ENCODE data around the gene AATK. TPM values are rescaled to one million over a fixed set of nuclear protein-coding genes. Genes with fewer than 3 reads are reported as not detected.

AATK gene
- total RNA-seq, 2 donors from 2014 or later, result 3.3 to 4.6 TPM

DNA sequence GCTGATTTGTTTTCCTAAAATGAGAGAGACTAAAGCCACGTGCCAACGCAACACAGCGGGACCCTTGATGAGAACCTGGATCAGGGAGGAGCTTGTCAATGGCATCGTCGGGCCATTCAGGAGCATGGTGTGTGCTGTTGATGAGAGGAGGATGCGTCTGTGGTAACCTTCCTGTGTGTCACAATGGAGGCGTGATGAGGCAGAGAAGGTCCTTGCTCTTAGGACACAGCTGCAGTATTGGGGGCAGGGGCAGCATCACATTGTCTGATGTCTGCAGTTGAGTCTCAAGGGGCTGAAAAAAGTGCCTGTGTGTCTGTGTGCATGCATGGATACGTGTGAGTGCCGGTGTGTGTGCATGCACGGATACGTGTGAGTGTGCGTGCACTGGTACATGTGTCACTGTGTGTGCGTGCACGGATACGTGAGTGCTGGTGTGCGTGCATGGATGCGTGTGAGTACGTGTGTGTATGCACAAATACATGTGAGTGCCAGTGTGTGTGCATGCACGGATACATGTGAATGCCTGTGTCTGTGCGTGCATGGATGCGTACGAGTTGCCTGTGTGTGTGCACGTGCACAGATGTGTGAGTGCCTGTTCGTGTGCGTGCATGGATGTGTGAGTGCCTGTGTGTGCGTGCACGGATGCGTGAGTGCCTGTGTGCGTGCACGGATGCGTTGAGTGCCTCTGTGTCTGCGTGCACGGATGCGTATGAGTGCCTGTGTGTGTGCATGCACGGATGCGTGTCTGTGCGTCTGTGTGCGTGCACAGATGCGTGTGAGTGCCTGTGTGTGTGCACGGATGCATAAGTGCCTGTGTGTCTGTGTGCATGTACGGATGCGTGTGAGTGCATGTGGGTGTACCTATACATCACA, 91.8 kb downstream of the AATK start:
- no peak for DNase-seq (ENCODE audit: low spot score)
- intact Hi-C loops (cut with DNase I), result no loop called here

DNA sequence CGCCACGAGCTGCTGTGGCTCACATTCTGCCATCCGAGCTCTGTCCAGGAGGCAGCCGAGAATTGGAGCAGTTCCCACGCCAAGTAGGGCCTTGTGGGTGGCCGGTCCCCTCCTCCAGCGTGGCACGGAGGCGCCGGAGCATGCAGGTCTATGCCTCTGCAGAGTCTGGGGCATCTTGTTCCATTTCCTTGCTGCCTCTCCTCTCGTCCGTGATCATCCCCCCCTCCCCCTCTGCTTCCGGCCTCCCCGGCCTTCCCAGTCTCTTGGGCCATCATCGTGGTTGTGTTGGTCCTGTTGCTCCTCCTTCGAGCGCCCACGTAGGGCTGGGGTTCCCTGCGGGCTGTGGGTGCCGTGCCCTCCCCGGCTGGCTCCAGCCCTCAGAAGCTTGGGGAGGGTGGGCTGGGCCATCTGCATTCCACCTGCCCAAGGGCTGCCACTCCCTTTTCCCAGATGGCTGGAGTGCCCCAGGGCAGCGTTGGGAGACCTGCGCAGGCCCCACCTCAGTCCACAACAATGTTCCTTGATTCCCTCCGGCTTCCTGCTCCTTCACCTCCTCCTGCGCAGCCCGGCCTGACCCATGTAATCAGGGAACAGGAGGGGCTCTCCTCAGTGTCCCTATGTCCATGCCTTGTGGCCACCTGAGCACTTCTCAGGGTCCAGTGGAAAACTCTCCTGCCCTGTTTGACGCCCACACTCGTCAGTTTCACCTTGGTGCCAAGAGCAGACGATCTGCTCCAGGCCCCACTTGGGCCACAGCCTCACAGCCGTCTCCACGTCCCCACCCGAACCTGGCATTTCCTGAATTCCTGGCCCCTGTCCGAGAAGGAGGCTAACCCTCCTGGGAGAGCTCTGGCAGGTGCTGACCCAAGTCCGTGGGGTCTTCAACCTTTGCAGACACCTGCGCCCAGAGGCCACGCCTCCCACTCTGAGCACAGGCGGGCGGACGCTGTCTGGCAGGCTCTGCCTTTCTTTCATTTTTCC, 94.0 kb downstream of the AATK start:
- intact Hi-C loops (cut with DNase I), result no loop called here
- no peak for DNase-seq (ENCODE audit: low spot score)

DNA sequence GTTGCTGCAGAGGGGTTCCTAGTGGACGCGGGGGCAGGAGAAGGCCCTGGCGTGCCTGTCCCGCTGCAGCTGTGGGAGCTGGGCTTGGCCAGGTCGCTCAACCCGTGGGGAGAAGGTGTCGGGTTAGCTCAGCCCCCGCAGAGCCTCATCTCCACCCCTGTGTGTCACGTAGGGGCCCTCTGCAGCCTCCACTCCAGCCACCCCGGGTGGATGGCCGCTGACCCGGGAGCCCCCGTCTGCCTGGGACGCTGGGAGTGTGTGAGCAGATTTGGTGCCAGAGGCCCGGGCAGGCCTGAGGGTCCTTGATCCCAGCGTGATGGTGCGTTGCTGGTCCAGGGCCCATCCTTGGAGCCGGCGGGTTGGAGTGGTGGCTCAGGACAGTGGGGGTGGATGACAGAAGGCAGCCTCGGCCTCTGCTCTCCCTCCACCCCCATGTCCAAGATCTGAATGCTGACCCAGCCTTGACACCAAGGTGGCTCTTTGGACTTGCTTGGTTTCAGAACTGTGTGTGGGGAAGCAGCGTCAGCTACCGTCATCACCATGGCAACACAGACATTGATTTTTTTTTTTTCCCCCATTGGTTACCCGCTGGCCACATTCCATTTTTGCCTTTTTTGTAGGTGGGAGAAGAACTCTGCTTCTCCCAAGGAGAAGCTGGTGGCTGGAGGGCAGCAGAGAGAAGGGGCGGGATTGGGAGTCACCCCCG, 95.3 kb downstream of the AATK start:
- no peak for DNase-seq (ENCODE audit: low spot score)
- intact Hi-C loops (cut with DNase I), result no loop called here

DNA sequence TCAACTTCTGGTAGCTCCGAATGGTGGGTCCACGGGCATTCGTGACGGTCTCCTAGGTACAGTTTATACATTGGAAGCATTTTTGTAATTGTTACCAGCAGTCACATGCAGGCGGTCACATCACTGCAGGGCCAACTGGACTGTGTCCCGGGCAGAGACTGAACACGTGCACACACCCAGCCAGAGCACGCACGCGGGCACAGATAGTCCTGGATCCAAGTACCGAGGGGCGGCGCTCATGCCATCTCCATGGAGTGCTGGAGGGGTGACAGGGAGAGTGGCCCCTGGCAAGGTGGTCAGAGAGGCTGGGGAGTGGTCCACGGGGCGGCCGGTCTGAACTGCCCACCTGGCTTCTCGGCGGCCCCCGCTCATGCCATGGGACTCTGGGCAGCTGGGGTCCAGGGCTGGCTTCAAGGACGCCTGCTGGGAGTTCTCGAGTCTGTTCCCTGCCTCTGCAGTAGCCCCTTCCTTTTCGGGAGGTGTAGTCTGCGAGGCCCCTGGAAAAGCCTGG, 96.8 kb downstream of the AATK start:
- DNase-seq (ENCODE audit: low spot score), result no peak
- intact Hi-C loops (cut with DNase I), result loop anchor here in 1 of 2 donors (5.0 kb wide), 2 partner anchors 843 to 2002 kb away; partner anchors contain the start of gene PCYT2

DNA sequence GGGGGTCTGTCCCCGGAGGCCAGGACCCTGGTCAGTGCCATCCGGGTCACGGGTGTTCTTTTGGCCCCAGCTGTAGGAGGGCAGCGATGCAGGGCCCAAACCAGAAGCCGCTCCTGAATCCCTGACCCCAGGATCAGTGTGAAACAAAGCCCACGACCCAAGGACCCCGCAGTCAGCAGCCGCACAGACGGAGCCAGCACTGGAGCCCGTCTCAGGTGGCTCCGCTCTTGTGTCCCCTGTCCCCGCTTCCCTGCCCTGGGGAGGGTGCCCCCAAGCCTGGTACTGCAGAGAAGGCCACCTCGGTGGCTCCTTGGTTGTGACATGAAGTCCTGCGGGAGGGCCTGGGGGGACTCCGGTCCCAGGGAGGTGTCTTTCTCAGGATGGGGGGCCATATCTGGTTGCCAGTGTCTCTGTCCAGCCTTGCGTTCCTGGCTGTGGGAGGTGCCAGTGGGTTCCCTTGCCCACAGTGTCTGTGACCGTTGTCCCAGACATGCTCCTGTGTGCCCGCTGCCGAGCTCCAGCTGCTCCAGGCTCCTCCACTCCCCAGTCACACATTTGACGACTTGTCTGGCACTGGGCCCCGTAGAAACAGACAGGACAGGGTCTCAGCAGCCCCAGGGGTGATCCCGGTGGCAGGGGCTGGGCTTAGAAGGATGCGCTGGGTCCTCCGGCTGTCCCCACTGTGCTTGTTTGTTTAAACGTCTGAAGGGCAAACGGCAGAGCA, 97.4 kb downstream of the AATK start:
- DNase-seq (ENCODE audit: low spot score), result no peak

DNA sequence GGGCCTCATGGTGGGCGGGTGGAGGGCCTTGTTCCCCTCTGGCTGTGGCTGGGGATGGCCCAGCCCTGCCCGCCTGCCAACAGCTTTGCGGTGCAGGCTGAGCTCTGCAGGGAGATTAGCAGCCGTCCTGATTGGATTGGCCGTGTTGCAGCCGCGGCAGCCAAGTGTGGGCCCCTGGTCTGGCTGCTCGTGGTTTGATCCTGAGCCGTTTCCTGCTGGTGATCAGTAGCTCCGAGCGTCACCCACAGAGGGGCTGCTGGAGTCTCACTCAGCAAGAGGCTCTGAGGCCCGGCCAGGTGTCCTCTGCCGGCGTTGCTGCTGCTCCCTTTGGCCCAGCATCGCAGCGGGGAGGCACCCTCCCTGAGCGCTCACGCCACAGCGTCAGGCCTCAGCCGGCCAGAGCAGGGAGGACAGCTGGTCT, 98.6 kb downstream of the AATK start:
- intact Hi-C loops (cut with DNase I), result loop anchor here in 1 of 2 donors (5.0 kb wide), 2 partner anchors 845 to 2000 kb away; partner anchors contain the start of gene PCYT2
- DNase-seq (ENCODE audit: low spot score), result no peak

More for the DNA sequence above, 97.4 kb downstream of the AATK start:
- intact Hi-C loops (cut with DNase I), result loop anchor here in 1 of 2 donors (5.0 kb wide), 2 partner anchors 844 to 2001 kb away; partner anchors contain the start of gene PCYT2

Small RNA genes lying within 50 kb of the gene (microRNA-seq; reads per million reads assigned to microRNA genes)
- 0 to 0.26 reads per million in 2 donors for gene MIR1250 (ENCODE audit: borderline microRNAs expressed in 2 of 2)
- 0 reads per million in 2 donors for gene MIR3065 (ENCODE audit: borderline microRNAs expressed in 2 of 2)
- 0 reads per million in 2 donors for gene MIR338 (ENCODE audit: borderline microRNAs expressed in 2 of 2)
- gene MIR657 (ENCODE audit: borderline microRNAs expressed in 2 of 2), result 0 reads per million in 2 donors

Other genes starting within 250 kb of the AATK start
- gene CHMP6, start 174.4 kb downstream of the AATK start, total RNA-seq, result 10 to 100 TPM; 23.7 to 25.9 TPM
- gene BAIAP2, start 131.1 kb downstream of the AATK start, total RNA-seq, result 10 to 100 TPM; 18.2 to 30.5 TPM
- not detected for gene PVALEF, start 714 bp downstream of the AATK start, total RNA-seq
- 1 to 10 TPM; 2.9 to 5.0 TPM for gene CEP131, start 56.7 kb upstream of the AATK start, total RNA-seq
- gene TEPSIN, start 72.8 kb upstream of the AATK start, total RNA-seq, result 10 to 100 TPM; 17.4 to 18.4 TPM
- gene NDUFAF8, start 73.1 kb upstream of the AATK start, total RNA-seq, result 10 to 100 TPM; 27.8 to 33.7 TPM
- gene SLC38A10, start 129.1 kb upstream of the AATK start, total RNA-seq, result 10 to 100 TPM; 59.6 to 85.1 TPM
- 10 to 100 TPM; 17.3 to 19.1 TPM for gene BAHCC1, start 229.2 kb upstream of the AATK start, total RNA-seq

Measured in posterior vena cava (tissue), 2 donors.